Mucosa of descending colon (tissue), 3 donors: ENCODE results near the gene APBA2. TPM values are rescaled to one million over a fixed set of nuclear protein-coding genes. Genes with fewer than 3 reads are reported as not detected.

Experiments used
- ATAC-seq: fragments of 200-7000 bp; cut with Tn5 transposase; one replicate; pipeline ENCODE4 v1.9.1; 2020; ENCODE audit warnings: mild to moderate bottlenecking, moderate library complexity
- DNase-seq, 3 donors: peaks; one replicate each; pipeline ENCODE4 v3.0.0-alpha.2; 2020
- H3K36me3 ChIP-seq: fragments of 200-600 bp; one replicate; pipeline ENCODE4 v1.8.0; 2021; ENCODE audit warnings: low read depth, mild to moderate bottlenecking
- H3K4me1 ChIP-seq: fragments of 200-600 bp; one replicate; pipeline ENCODE4 v1.8.0; 2021; ENCODE audit warnings: low read depth, mild to moderate bottlenecking
- H3K4me3 ChIP-seq: fragments of 200-600 bp; one replicate; pipeline ENCODE4 v1.8.0; 2021; ENCODE audit warnings: mild to moderate bottlenecking
- H3K9me3 ChIP-seq: fragments of 200-600 bp; one replicate; pipeline ENCODE4 v1.8.0; 2021; ENCODE audit warnings: mild to moderate bottlenecking
- intact Hi-C, 2 donors: fragments of 100-400 bp; cut with DNase I in 1 of 2; cut with micrococcal nuclease in 1 of 2; formaldehyde crosslinking; loops; one replicate each; pipeline versions ENCODE4 v1.11.0 to v1.11.1; 2022; cut with DNase I, micrococcal nuclease
- total RNA-seq, 3 donors: library from RNA; stranded (reverse); fragmentation: NEBNext Ultra II Directional in 2 of 3; extraction: Animal tissue kit (Norgen Biotek cat#: 25700) in 2 of 3; gene quantifications; one replicate each; pipeline versions ENCODE4 v1.2.1 to v1.2.4, GENCODE V29; 2021 to 2023
- TF ChIP-seq, protein P1 (sequence below): fragments of 200-600 bp; IDR thresholded peaks from one replicate; pipeline ENCODE4 v1.8.0; 2022; ENCODE audit warnings: antibody characterized with exemption, mild to moderate bottlenecking
- donor health status: DM: no; HTN: no; CAD: no; lungs with moderate emphysema.
- donor health status: DM: no; HTN: no; CAD: no.
- donor health status: DM: no; HTN: yes; CAD: no.

APBA2 gene
- total RNA-seq, 3 donors from 2014 or later: 0.69 to 2.0 (median 1.2) TPM

- ATAC-seq (no peak), DNase-seq (peak in 1 of 3 donors; percentile 33)
- Histone ChIP-seq H3K4me1 (no peaks in the 10 kb centered on the region), H3K4me3 (no peak overlapping the region), H3K36me3 (no peaks in the 10 kb centered on the region), H3K9me3 (no peaks in the 10 kb centered on the region)
- intact Hi-C loops: no loop called here
- TF ChIP-seq, protein P1, sequence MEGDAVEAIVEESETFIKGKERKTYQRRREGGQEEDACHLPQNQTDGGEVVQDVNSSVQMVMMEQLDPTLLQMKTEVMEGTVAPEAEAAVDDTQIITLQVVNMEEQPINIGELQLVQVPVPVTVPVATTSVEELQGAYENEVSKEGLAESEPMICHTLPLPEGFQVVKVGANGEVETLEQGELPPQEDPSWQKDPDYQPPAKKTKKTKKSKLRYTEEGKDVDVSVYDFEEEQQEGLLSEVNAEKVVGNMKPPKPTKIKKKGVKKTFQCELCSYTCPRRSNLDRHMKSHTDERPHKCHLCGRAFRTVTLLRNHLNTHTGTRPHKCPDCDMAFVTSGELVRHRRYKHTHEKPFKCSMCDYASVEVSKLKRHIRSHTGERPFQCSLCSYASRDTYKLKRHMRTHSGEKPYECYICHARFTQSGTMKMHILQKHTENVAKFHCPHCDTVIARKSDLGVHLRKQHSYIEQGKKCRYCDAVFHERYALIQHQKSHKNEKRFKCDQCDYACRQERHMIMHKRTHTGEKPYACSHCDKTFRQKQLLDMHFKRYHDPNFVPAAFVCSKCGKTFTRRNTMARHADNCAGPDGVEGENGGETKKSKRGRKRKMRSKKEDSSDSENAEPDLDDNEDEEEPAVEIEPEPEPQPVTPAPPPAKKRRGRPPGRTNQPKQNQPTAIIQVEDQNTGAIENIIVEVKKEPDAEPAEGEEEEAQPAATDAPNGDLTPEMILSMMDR: no peak
These were observed 237.4 kb downstream of the APBA2 start for GRCh38 chr15:29123171-29123570.

DNA sequence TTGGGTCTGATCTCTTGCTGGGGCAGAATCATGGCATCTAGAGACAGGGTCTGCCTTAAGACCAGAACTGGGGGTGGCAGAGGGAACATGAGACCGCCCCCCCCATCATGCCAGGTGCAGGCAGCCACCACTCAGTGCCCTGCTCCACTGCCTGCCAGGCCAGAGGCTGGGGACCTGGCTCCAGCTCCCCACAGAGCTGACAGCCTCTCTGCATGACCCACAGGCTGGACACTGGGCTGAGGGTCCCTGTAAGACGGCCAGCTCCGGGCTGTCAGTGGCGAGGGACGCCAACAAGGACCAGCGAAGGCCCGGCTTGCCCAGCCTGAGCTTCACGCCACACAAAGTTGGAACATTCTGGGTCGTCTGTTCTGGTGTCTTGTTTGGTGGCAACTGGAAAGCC, 238.2 kb downstream of the APBA2 start:
- DNase-seq (peak in 1 of 3 donors; percentile 38), ATAC-seq (no peak)
- Histone ChIP-seq H3K4me1 (no peaks in the 10 kb centered on the region), H3K9me3 (no peaks in the 10 kb centered on the region), H3K4me3 (no peak overlapping the region), H3K36me3 (no peaks in the 10 kb centered on the region)
- intact Hi-C loops: no loop called here
- TF ChIP-seq, protein P1: no peak

DNA sequence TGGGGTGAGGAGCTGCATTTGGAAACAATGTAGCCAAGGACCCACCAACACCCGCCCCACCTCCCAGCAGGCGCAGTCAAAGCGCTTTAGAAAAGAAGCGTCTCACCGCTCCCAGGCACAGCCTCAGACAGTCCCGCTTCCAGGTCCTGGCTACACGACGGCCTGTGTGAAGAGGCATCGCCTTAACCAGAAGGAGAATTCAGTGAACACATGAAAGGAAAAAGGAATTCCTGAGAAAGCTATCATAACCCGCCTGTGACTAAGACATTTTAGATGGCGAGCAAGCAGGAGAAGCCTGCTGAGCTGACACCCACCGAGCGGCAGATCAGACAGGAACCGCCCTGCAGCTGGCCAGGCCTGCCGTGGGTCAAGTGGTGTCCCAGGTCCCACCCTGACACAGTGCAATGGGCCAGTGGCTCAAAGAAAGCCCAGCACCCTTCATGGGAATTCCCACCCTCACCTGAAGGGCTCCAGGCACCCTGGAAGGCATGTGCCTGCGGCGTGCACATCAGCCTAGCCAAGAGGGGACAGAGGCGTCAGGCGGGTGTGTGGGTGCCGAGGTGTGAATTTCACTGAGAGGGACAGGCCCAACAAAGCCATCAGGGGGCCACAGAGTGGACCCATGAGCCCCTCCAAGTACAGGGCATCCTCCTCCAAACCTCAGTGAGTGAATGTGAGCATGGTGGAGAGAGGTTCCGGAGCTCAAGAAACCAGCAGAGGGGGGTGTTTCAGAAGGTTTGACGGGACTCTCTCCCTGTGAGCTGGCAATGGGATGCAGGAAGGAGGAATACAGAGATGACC, 239.0 kb downstream of the APBA2 start:
- no peaks in the 10 kb centered on the region for H3K36me3 ChIP-seq
- H3K4me3 ChIP-seq: no peak overlapping the region
- DNase-seq: peak in 1 of 3 donors; percentile 18
- intact Hi-C loops: no loop called here
- no peaks in the 10 kb centered on the region for H3K9me3 ChIP-seq
- no peak for ATAC-seq
- TF ChIP-seq, protein P1: no peak
- no peaks in the 10 kb centered on the region for H3K4me1 ChIP-seq

- TF ChIP-seq, protein P1: no peak
- H3K4me1 ChIP-seq: no peaks in the 10 kb centered on the region
- no peaks in the 10 kb centered on the region for H3K36me3 ChIP-seq
- H3K4me3 ChIP-seq: no peak overlapping the region
- peak in 2 of 3 donors; percentile 5 to 12 for DNase-seq
- ATAC-seq: no peak
- no peaks in the 10 kb centered on the region for H3K9me3 ChIP-seq
- intact Hi-C loops: no loop called here
These were observed 239.8 kb downstream of the APBA2 start for GRCh38 chr15:29125382-29126207.

DNA sequence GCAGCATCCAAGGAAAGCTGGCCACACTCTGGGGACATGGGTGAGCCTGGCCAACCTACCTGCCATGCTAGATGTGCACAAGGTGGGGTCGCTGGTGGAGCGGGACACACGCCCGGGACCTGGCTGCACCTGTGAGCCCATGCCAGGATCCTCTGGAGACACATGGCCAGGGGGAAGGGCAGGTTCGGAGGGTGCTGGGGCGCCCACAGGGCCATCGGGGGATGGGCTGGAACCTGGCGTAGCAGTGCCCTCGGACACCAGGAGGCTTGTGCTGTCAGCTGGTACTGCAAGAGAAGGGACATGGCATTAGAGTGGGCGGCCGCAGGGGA, 240.4 kb downstream of the APBA2 start:
- ATAC-seq: no peak
- TF ChIP-seq, protein P1: no peak
- peak in 2 of 3 donors; percentile 2 to 36 for DNase-seq
- no peaks in the 10 kb centered on the region for H3K9me3 ChIP-seq
- intact Hi-C loops: no loop called here
- no peaks in the 10 kb centered on the region for H3K4me1 ChIP-seq
- H3K36me3 ChIP-seq: no peaks in the 10 kb centered on the region
- no peak overlapping the region for H3K4me3 ChIP-seq
